GM12878 (cell line): ENCODE data around the gene PTS. TPM values are rescaled to one million over a fixed set of nuclear protein-coding genes. Genes with fewer than 3 reads are reported as not detected.

Source experiments
- ATAC-seq: fragments of 200-7000 bp; cut with Tn5 transposase; 3 replicates; pipeline ENCODE4 v1.9.1; 2020; ENCODE audit warnings: mild to moderate bottlenecking, moderate library complexity
- BruUV-seq: library from RNA; stranded (reverse); fragments of 400-500 nt; replicated peaks from 2 replicates; lab custom pipeline; 2021; lab: Mats Ljungman, UMichigan
- CTCF ChIA-PET: fragments of 300-600 bp; sonication (Branson Sonifier 250); formaldehyde crosslinking; extraction: SDS; loops from one replicate; lab custom pipeline; 2021; ENCODE audit warnings: inconsistent platforms; lab: Yijun Ruan, JAX
- POLR2A ChIA-PET: fragments of 350-600 bp; formaldehyde crosslinking; extraction: SDS; loops from one replicate; lab custom pipeline; 2021; ENCODE audit warnings: inconsistent platforms; lab: Charles Lee
- RAD21 ChIA-PET: fragments of 300-600 bp; sonication (Branson Sonifier 250); formaldehyde crosslinking; loops from one replicate; lab custom pipeline; 2023; ENCODE audit warnings: antibody characterized with exemption; ENCODE audit not compliant: unreplicated experiment; lab: Charles Lee
- SMC1A ChIA-PET: fragments of 300-600 bp; sonication (Branson Sonifier 250); formaldehyde crosslinking; loops from one replicate; lab custom pipeline; 2023; ENCODE audit not compliant: unreplicated experiment, uncharacterized antibody; lab: Charles Lee
- DNase-seq: peaks from one replicate; pipeline ENCODE4 v3.0.0-alpha.2; 2011; ENCODE audit warnings: low read depth, low spot score
- FAIRE-seq: peaks from 3 replicates; lab custom pipeline; 2011; peaks lifted over from hg19 to GRCh38; lab: Jason Lieb, UNC
- H2AFZ ChIP-seq: 2 replicates; pipeline ENCODE4 v1.6.0; 2011; ENCODE audit warnings: low read depth, low read length, control low read depth; ENCODE audit not compliant: control insufficient read depth
- H3K27ac ChIP-seq: 2 replicates; pipeline ENCODE4 v1.5.1; 2011; ENCODE audit warnings: control low read depth; ENCODE audit not compliant: control insufficient read depth, insufficient read depth
- H3K27me3 ChIP-seq, 2 experiments: replicated peaks in 1 of 2; 2 replicates each; pipeline versions ENCODE4 v1.6.0 to v1.6.1; 2011; ENCODE audit warnings: low read length in 1 of 2; ENCODE audit not compliant: control insufficient read depth in 2 of 2, insufficient read depth in 2 of 2
- H3K36me3 ChIP-seq, 2 experiments: 2 replicates each; pipeline ENCODE4 v1.5.1; 2011; ENCODE audit warnings: low read length in 1 of 2; ENCODE audit not compliant: control insufficient read depth in 2 of 2, insufficient read depth in 2 of 2
- H3K4me1 ChIP-seq: 2 replicates; pipeline ENCODE4 v1.6.1; 2011; ENCODE audit warnings: mild to moderate bottlenecking, low read length, moderate library complexity, mixed read lengths; ENCODE audit not compliant: control insufficient read depth, insufficient read depth
- H3K4me2 ChIP-seq: 2 replicates; pipeline ENCODE4 v1.6.0; 2011; ENCODE audit warnings: control low read depth; ENCODE audit not compliant: control insufficient read depth, insufficient read depth
- H3K4me3 ChIP-seq: fragments of 200-600 bp; sonication (generic); 2 replicates; pipeline ENCODE4 v1.5.1; 2016
- H3K79me2 ChIP-seq: 2 replicates; pipeline ENCODE4 v1.6.0; 2011; ENCODE audit warnings: low read length; ENCODE audit not compliant: control insufficient read depth, insufficient read depth
- H3K9ac ChIP-seq: 2 replicates; pipeline ENCODE4 v1.8.0; 2011; ENCODE audit warnings: low read length, control low read depth, mixed read lengths; ENCODE audit not compliant: control insufficient read depth, insufficient read depth
- H3K9me3 ChIP-seq: replicated peaks from 3 replicates; pipeline ENCODE4 v1.5.1; 2011; ENCODE audit warnings: mild to moderate bottlenecking, low read length; ENCODE audit not compliant: control insufficient read depth, insufficient read depth
- H4K20me1 ChIP-seq: 2 replicates; pipeline ENCODE4 v1.6.0; 2011; ENCODE audit not compliant: control insufficient read depth, insufficient read depth
- BHLHE40 ChIP-seq, 2 experiments: fragments of 450-650 bp in 1 of 2; IDR thresholded peaks; 2 replicates each; pipeline ENCODE4 v1.6.1; 2011 to 2017; ENCODE audit warnings: low read depth in 2 of 2, borderline replicate concordance in 1 of 2, improper control_type of control experiment in 1 of 2, low read length in 1 of 2, mild to moderate bottlenecking in 1 of 2
- CBX3 ChIP-seq: fragments of 200-600 bp; sonication (generic); IDR thresholded peaks from 2 replicates; pipeline ENCODE4 v1.6.1; 2016; ENCODE audit warnings: low read depth, borderline replicate concordance
- CREB1 ChIP-seq: IDR thresholded peaks from 2 replicates; pipeline ENCODE4 v1.6.1; 2012; ENCODE audit warnings: low read depth, mild to moderate bottlenecking, inconsistent platforms
- EZH2 ChIP-seq: IDR thresholded peaks from 2 replicates; pipeline ENCODE4 v1.6.1; 2012; ENCODE audit warnings: low read depth, mild to moderate bottlenecking, control low read depth, inconsistent platforms, low read length, borderline replicate concordance; ENCODE audit not compliant: control insufficient read depth
- HCFC1 ChIP-seq: fragments of 150-350 bp; IDR thresholded peaks from 2 replicates; pipeline ENCODE4 v1.6.1; 2014; ENCODE audit warnings: low read length
- IRF4 ChIP-seq: IDR thresholded peaks from 2 replicates; pipeline ENCODE4 v1.6.1; 2011; ENCODE audit warnings: low read depth, low read length
- RAD51 ChIP-seq: fragments of 450-650 bp; IDR thresholded peaks from 2 replicates; pipeline ENCODE4 v1.6.1; 2016; ENCODE audit warnings: moderate library complexity, mild to moderate bottlenecking, inconsistent platforms
- RUNX3 ChIP-seq: IDR thresholded peaks from 2 replicates; pipeline ENCODE4 v1.6.1; 2012; ENCODE audit warnings: low read length, inconsistent platforms
- SRF ChIP-seq, 2 experiments: IDR thresholded peaks; 2 replicates each; pipeline ENCODE4 v1.6.1; 2011; ENCODE audit warnings: low read depth in 2 of 2, low read length in 2 of 2, mild to moderate bottlenecking in 1 of 2, moderate library complexity in 1 of 2
- TAF1 ChIP-seq: IDR thresholded peaks from 2 replicates; pipeline ENCODE4 v1.6.1; 2011; ENCODE audit warnings: mild to moderate bottlenecking, low read depth, low read length, borderline replicate concordance
- TCF3 ChIP-seq: IDR thresholded peaks from 2 replicates; pipeline ENCODE4 v1.6.1; 2012; ENCODE audit warnings: low read depth, mild to moderate bottlenecking, low read length, borderline replicate concordance; ENCODE audit not compliant: insufficient read depth
- ZBED1 ChIP-seq: IDR thresholded peaks from 2 replicates; pipeline ENCODE4 v1.6.1; 2016; ENCODE audit warnings: borderline replicate concordance
- WGBS: methylation state at CpG from one replicate; pipeline ENCODE4 v1.1.6; 2016; ENCODE audit warnings: low lambda C conversion rate; ENCODE audit not compliant: insufficient replicate concordance, insufficient coverage; ENCODE audit errors: missing lambda C conversion rate; 5-methylcytosine and 5-hydroxymethylcytosine counted together
- in situ Hi-C: fragments of 300-500 bp; cut with MboI; formaldehyde crosslinking; loops from 9 replicates; pipeline ENCODE4 v1.14.3; 2018; ENCODE audit warnings: mixed read lengths
- intact Hi-C: fragments of 100-400 bp; cut with micrococcal nuclease; formaldehyde crosslinking; loops from one replicate; pipeline ENCODE4 v1.14.2; 2022; ENCODE audit not compliant: unreplicated experiment
- polyA plus RNA-seq, 11 experiments: library from polyadenylated mRNA; depleted of rRNA in 4 of 11; unstranded in 6 of 11; stranded (reverse) in 5 of 11; fragments of >200 nt; fragmentation: Nextera tagmentation in 4 of 11; fragmentation: Illumina TruSeq in 1 of 11; extraction: Ambion mirVana in 4 of 11; extraction: Trizol in 1 of 11; gene quantifications; 1 replicate in 1 of 11; 2 replicates in 10 of 11; pipeline versions ENCODE4 v1.2.1 to v1.2.3, GENCODE V29; 2011 to 2016; ENCODE audit warnings: inconsistent platforms in 2 of 11, missing spikeins in 2 of 11, low read depth in 1 of 11
- total RNA-seq, 4 experiments: library from RNA; depleted of rRNA in 3 of 4; stranded (reverse); fragments of >200 nt in 3 of 4; fragmentation: Illumina TruSeq in 1 of 4; extraction: Trizol in 1 of 4; gene quantifications; 2 replicates each; pipeline versions ENCODE4 v1.2.1 to v1.2.3, GENCODE V29; 2013 to 2021
- TF ChIP-seq, protein P1 (sequence below): fragments of 450-650 bp; IDR thresholded peaks from 2 replicates; pipeline ENCODE4 v1.6.1; 2016; ENCODE audit warnings: mild to moderate bottlenecking

Gene PTS
- total and polyA plus RNA-seq, 10 of the 15 experiments (the other 5 are each of a cell fraction or from before 2014, with no cell fraction given), result 11.7 to 47.6 (median 15.5) TPM

DNA sequence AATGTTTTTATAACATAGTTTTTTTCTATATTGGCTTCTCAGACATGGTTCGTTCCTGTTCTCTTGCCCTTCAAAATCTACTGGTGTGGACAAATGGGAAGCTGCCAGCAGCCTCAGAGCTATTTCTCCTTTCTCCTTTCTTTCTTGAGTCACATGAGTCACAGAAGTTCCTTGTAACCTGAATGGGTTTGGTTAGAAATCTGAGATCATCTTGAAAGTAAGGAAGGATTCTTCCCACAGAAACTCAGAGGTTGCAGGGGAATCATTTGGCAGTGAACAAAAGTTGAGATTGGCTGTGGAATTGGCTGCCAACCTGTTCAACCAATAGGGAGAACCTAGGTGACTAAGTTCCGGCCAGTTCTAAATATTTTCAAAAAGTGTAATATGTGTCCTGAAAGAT, 22.0 kb downstream of the PTS start:
- Histone ChIP-seq H3K27me3 (no peaks in the 10 kb centered on the region), H3K9me3 (no peaks in the 10 kb centered on the region), H2AFZ (no peak overlapping the region), H3K9ac (no peak overlapping the region), H3K36me3 (no peaks in the 10 kb centered on the region), H3K27ac (no peak overlapping the region), H3K4me1 (no peaks in the 10 kb centered on the region), H3K4me3 (no peak overlapping the region), H3K4me2 (no peak overlapping the region), H4K20me1 (no peaks in the 10 kb centered on the region), H3K79me2 (no peaks in the 10 kb centered on the region)
- intact Hi-C loops (no loop called here), in situ Hi-C loops (no loop called here)
- ChIA-PET SMC1A (no interaction called here), RAD21 (no interaction called here), POLR2A (no interaction called here), CTCF (interaction anchor here (1.6 kb wide), 1 partner anchor 32 kb away, joined by 3 read pairs; no protein-coding TSS in a partner anchor)
- 93% methylated on average over 2 of the region's 2 CpGs for WGBS
- no TSS peak for BruUV-seq
- DNase-seq, result no peak
- no peak for FAIRE-seq
- TF ChIP-seq EZH2 (no peak), SRF (IDR thresholded peaks at IDR 0.05; ENCODE audit: low read depth in 2 of 2, low read length in 2 of 2) (no peak), TAF1 (no peak), RAD51 (no peak), TCF3 (no peak)
- no peak for ATAC-seq

DNA sequence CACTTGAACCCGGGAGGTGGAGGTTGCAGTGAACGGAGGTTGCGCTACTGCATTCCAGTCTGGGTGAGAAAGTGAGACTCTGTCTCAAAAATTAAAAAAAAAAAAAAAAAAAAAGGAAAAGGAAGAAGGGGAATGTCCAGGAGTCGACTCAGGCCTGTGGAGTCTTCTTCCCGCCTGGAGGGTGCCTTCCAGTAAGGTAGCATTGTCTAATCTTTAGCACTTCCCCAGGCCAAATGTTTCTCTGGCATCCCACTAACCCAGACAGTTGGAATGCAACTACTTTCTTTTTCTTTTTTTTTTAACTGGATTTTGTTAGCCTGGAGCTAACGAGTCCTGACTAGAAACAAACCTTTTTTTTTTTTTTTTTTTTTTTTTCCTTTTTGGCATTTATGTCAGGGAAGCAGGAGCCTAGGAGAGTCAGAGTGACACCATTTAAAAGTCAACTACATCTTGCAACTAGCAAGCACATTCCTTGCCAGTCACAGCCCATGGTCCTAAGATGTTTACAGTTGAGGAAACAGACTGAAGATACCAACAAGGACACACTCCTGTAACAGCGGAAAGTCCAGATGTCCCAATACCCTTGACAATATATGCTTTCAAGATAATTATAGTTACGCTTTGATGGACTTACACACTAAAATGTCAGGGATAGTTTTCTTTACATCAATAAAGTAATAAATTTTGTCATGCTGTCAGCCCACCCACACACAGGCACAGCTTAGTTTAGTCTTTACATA, 23.8 kb downstream of the PTS start:
- in situ Hi-C loops, result no loop called here
- H3K36me3 ChIP-seq, result no peaks in the 10 kb centered on the region
- no TSS peak for BruUV-seq
- intact Hi-C loops, result no loop called here
- TF ChIP-seq, protein P1, sequence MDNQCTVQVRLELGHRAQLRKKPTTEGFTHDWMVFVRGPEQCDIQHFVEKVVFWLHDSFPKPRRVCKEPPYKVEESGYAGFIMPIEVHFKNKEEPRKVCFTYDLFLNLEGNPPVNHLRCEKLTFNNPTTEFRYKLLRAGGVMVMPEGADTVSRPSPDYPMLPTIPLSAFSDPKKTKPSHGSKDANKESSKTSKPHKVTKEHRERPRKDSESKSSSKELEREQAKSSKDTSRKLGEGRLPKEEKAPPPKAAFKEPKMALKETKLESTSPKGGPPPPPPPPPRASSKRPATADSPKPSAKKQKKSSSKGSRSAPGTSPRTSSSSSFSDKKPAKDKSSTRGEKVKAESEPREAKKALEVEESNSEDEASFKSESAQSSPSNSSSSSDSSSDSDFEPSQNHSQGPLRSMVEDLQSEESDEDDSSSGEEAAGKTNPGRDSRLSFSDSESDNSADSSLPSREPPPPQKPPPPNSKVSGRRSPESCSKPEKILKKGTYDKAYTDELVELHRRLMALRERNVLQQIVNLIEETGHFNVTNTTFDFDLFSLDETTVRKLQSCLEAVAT, result no peak
- TF ChIP-seq BHLHE40 (IDR thresholded peaks at IDR 0.05; ENCODE audit: borderline replicate concordance in 1 of 2, low read depth in 2 of 2, low read length in 1 of 2) (no peak), ZBED1 (no peak), IRF4 (no peak), HCFC1 (no peak), CREB1 (no peak), RUNX3 (no peak), CBX3 (no peak)
- DNase-seq (no peak), ATAC-seq (no peak), FAIRE-seq (no peak)
- POLR2A ChIA-PET, result interaction anchor here (0.7 kb wide), 1 partner anchor 29 kb away, joined by 3 read pairs; no protein-coding TSS in a partner anchor
- no peak overlapping the region for H3K4me3 ChIP-seq
- 79% methylated on average over 8 of the region's 8 CpGs for WGBS
- H4K20me1 ChIP-seq, result no peaks in the 10 kb centered on the region
- H3K27me3 ChIP-seq, result no peaks in the 10 kb centered on the region
- SMC1A ChIA-PET, result no interaction called here
- RAD21 ChIA-PET, result no interaction called here
- CTCF ChIA-PET, result interaction anchor here (0.6 kb wide), 1 partner anchor 143 kb away, joined by 3 read pairs; no protein-coding TSS in a partner anchor
- no peaks in the 10 kb centered on the region for H3K4me1 ChIP-seq
- no peaks in the 10 kb centered on the region for H3K79me2 ChIP-seq
- no peak overlapping the region for H3K27ac ChIP-seq
- no peak overlapping the region for H3K4me2 ChIP-seq
- no peak overlapping the region for H3K9ac ChIP-seq
- H3K9me3 ChIP-seq, result no peaks in the 10 kb centered on the region
- H2AFZ ChIP-seq, result no peak overlapping the region
